Gastroesophageal sphincter (tissue), 2 donors: ENCODE measurements around the gene MXD3.

ENCODE experiments used
- EP300 ChIP-seq: sonication (generic); formaldehyde crosslinking; IDR thresholded peaks from one replicate; pipeline ENCODE4 v1.6.1; 2017; ENCODE audit warnings: antibody characterized with exemption, mild to moderate bottlenecking
- POLR2AphosphoS5 ChIP-seq: sonication (generic); formaldehyde crosslinking; IDR thresholded peaks from one replicate; pipeline ENCODE4 v1.6.1; 2017; ENCODE audit warnings: antibody characterized with exemption

DNA sequence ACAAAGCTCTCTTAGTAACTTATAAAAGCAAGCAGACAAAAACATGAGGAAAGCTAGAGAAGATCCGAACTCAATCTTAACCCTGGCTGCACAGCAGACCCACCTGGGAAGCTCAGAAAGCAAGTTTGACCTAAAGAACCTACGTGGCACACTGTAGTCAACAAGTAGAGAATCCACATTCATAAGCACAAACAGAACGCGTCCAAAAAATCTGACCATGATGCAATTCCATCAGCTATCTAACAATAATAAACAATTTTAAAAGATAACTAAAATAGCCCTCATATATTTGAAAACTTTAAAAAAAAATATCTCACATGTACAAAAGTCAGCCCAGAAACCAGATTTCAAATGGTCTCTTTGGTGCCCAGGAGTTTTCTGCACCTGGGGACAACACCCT is 35.1 kb upstream of the MXD3 start:
- TF ChIP-seq EP300 (no peak), POLR2AphosphoS5 (no peak)
